ENCODE measurements around the gene IGFBP2.

GRCh38 chr2:216711348-216711747, 78.1 kb downstream of the IGFBP2 start:
- no peak for TF ChIP-seq CTCF (IDR thresholded peaks at IDR 0.05; ENCODE audit: insufficient read depth, low read length, poor library complexity, severe bottlenecking)
- no peak for TF ChIP-seq EZH2phosphoT487 (conservative IDR thresholded peaks at IDR 0.05; ENCODE audit: low read length)
